ENCODE results near the gene ZFYVE26. TPM values are rescaled to one million over a fixed set of nuclear protein-coding genes. Genes with fewer than 3 reads are reported as not detected.

ZFYVE26 gene
- total RNA-seq, 1 donor from 2014 or later: 40.7 TPM

DNA sequence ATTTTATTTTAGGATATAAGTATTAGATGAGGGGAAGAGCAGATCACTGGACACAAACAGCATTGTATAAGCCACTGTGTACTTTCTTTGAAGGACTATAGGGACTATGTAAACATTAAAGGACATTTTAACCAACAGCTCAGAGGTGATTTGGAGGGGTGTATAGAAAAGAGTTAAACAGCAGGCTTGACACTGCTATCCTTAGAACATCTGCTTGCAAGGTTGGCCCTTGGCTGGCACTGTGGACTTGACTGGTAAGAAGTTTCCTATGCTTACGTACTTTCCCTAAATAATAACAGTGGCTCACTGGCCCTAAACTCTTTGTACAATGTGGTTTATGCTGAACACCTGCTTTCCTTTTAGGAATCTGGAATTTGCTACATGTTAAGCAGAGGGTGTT is 28.7 kb downstream of the ZFYVE26 start:
- Mint-ChIP-seq H3K27me3 (no peaks in the 10 kb centered on the region), H3K4me1 (no peaks in the 10 kb centered on the region), H3K4me3 (no peak overlapping the region), H3K36me3 (ENCODE audit: low read depth) (peaks cover 91% of the 10 kb centered on the region), H3K9me3 (no peaks in the 10 kb centered on the region), H3K27ac (no peak overlapping the region)
- TF ChIP-seq, protein P1, sequence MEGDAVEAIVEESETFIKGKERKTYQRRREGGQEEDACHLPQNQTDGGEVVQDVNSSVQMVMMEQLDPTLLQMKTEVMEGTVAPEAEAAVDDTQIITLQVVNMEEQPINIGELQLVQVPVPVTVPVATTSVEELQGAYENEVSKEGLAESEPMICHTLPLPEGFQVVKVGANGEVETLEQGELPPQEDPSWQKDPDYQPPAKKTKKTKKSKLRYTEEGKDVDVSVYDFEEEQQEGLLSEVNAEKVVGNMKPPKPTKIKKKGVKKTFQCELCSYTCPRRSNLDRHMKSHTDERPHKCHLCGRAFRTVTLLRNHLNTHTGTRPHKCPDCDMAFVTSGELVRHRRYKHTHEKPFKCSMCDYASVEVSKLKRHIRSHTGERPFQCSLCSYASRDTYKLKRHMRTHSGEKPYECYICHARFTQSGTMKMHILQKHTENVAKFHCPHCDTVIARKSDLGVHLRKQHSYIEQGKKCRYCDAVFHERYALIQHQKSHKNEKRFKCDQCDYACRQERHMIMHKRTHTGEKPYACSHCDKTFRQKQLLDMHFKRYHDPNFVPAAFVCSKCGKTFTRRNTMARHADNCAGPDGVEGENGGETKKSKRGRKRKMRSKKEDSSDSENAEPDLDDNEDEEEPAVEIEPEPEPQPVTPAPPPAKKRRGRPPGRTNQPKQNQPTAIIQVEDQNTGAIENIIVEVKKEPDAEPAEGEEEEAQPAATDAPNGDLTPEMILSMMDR (IDR thresholded peaks at IDR 0.05): no peak
- CTCF ChIA-PET: no interaction called here
- POLR2A ChIA-PET: interaction anchor here (0.7 kb wide), 1 partner anchor 19 kb away, joined by 3 read pairs; no protein-coding TSS in a partner anchor
- intact Hi-C loops (cut with micrococcal nuclease): no loop called here
- DNase-seq (no peak), ATAC-seq (ENCODE audit: low read depth) (no peak)

DNA sequence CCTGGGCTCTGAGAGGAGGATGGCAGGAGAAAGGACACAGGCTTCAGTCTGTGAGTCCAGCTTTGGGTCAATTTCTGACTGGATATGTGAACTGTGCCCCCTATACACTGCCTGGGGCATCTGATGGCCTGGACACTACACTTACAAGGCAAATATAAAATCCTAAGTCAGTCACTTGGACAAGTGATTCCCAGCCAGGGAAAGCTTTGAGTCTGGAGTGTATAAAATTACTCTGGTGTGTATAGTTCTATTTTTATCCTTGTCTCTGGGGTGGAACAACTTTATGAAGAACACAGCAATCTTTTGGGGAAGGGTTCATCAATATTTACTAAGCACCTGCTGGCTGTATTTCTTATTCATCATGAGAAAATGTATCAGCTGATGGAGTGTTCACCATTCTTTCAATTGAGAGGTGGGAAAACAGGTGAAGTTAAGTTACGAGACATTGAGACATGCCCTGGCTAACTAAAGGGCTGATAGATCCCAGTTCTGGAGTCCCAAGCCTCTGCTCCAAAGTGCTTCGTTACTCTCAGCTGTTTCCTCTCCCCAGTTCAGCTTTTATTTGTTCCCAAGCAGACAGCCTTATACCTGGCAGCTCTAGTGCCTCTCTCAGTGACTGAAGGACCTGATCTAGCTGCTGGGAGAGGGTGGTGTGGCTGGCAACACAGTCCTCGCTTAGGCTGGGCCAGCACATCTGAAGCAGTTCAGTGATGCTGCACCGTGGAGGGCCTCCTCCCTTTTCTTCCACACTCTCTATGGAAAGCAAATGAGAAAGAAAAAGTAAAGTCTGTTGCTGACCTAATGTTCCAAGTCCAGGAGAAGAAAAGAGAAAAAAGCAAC is 30.9 kb downstream of the ZFYVE26 start:
- Mint-ChIP-seq H3K36me3 (ENCODE audit: low read depth) (peaks cover 99% of the 10 kb centered on the region), H3K4me3 (no peak overlapping the region), H3K9me3 (no peaks in the 10 kb centered on the region), H3K27ac (no peak overlapping the region), H3K4me1 (no peaks in the 10 kb centered on the region), H3K27me3 (no peaks in the 10 kb centered on the region)
- TF ChIP-seq, protein P1 (IDR thresholded peaks at IDR 0.05): no peak
- DNase-seq (no peak), ATAC-seq (ENCODE audit: low read depth) (no peak)
- POLR2A ChIA-PET: no interaction called here
- CTCF ChIA-PET: no interaction called here
- intact Hi-C loops (cut with micrococcal nuclease): no loop called here

DNA sequence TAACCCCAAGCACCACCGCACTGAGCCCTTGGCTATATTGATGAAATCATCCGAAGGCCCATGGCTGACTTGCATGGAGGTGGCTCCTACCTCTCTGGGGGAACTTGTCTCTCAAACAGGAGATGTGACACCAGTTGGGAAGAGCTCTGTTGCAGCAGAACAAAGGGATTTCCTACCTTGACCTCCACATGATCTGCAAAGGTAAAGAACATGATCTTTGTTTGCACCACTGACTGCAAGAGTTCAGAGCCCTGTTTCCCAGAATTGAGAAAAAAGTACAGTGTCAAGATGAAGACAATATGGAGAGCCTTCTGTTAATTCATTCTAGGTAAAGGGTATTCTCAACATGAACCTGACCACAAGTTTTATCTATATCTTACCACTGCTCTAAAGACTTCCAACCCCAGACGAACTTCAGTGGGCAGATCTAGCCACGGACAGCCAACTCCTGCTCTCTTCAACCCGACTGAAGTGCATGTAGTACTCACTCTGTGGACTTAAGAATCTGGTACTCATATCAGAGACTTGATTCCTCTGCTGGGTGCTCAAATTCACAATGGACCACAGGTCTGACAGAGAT is 32.1 kb downstream of the ZFYVE26 start:
- ATAC-seq (ENCODE audit: low read depth): no peak
- Mint-ChIP-seq H3K27me3 (no peaks in the 10 kb centered on the region), H3K4me3 (no peak overlapping the region), H3K9me3 (no peaks in the 10 kb centered on the region), H3K36me3 (ENCODE audit: low read depth) (peaks cover 100% of the 10 kb centered on the region), H3K27ac (no peak overlapping the region), H3K4me1 (no peaks in the 10 kb centered on the region)
- ChIA-PET CTCF (no interaction called here), POLR2A (no interaction called here)
- no peak for DNase-seq
- intact Hi-C loops (cut with micrococcal nuclease): no loop called here
- TF ChIP-seq, protein P1 (IDR thresholded peaks at IDR 0.05): no peak

DNA sequence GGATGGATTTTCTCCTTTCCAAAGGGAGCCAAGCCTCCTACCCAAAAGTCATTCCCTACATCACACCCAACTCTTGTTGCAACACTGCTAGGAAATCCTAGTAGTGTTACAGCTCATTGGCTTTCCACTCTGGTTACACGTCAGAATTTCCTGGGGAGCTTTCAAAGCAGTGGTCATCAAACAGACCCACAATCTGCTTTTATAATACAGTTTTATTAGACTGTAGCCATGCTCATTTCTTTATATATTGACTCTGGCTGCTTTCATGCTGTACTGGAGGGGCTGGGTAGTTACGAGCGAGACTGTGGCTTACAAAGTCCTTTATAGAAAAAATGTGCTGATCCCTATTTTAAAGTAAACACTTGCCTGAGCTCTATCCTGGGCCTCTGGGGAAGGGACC is 34.3 kb downstream of the ZFYVE26 start:
- peaks cover 98% of the 10 kb centered on the region for H3K36me3 Mint-ChIP-seq (ENCODE audit: low read depth)
- ATAC-seq (ENCODE audit: low read depth): no peak
- ChIA-PET POLR2A (interaction anchor here (0.6 kb wide), 1 partner anchor 1992 kb away, joined by 3 read pairs; no protein-coding TSS in a partner anchor), CTCF (no interaction called here)
- H3K27me3 Mint-ChIP-seq: no peaks in the 10 kb centered on the region
- no peak overlapping the region for H3K27ac Mint-ChIP-seq
- no peak for DNase-seq
- no peaks in the 10 kb centered on the region for H3K4me1 Mint-ChIP-seq
- TF ChIP-seq, protein P1 (IDR thresholded peaks at IDR 0.05): no peak
- intact Hi-C loops (cut with micrococcal nuclease): no loop called here
- H3K9me3 Mint-ChIP-seq: no peaks in the 10 kb centered on the region
- H3K4me3 Mint-ChIP-seq: no peak overlapping the region

DNA sequence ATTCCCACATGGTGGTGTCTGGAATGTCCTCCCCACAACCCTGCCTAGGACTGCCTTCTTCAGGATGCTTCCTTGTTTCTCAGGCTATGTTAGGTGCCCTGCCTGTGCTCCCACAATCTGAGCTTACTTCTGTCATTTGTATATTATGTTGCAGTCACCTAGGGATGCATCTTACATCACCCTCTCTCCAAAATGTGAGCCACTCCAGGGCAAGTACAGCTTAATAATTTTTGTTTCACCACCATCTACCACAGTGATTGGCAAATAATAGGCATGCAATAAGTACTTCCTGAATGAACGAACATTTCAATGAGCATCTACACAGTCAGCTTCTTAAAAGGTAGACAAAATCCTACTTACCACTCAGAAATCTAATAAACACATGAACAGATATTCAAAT is 37.6 kb downstream of the ZFYVE26 start:
- POLR2A ChIA-PET: no interaction called here
- TF ChIP-seq, protein P1 (IDR thresholded peaks at IDR 0.05): no peak
- Mint-ChIP-seq H3K9me3 (no peaks in the 10 kb centered on the region), H3K27ac (no peak overlapping the region), H3K4me3 (no peak overlapping the region), H3K27me3 (no peaks in the 10 kb centered on the region), H3K4me1 (no peaks in the 10 kb centered on the region), H3K36me3 (ENCODE audit: low read depth) (peaks cover 97% of the 10 kb centered on the region)
- CTCF ChIA-PET: no interaction called here
- ATAC-seq (ENCODE audit: low read depth) (no peak), DNase-seq (no peak)
- intact Hi-C loops (cut with micrococcal nuclease): no loop called here
